Ascending aorta (tissue), 2 donors: Measurements from ENCODE around the gene PFDN6. TPM values are rescaled to one million over a fixed set of nuclear protein-coding genes. Genes with fewer than 3 reads are reported as not detected.
"Not testable (repeated sequence)": the region's sequence is repeated elsewhere in the genome, so short reads cannot be mapped to it uniquely, and the experiment has no call there.

Experiments
- DNase-seq, 2 donors: peaks; one replicate each; pipeline ENCODE4 v3.0.0-alpha.2; 2019; ENCODE audit warnings: low spot score in 2 of 2
- H3K27ac ChIP-seq, 2 donors: fragments of 200-600 bp; sonication (generic); one replicate each; pipeline ENCODE4 v1.5.1; 2016 to 2017; ENCODE audit warnings: mild to moderate bottlenecking in 1 of 2
- H3K27me3 ChIP-seq: fragments of 200-600 bp; sonication (generic); one replicate; pipeline ENCODE4 v1.5.1; 2017
- H3K36me3 ChIP-seq, 2 donors: fragments of 200-600 bp; sonication (generic); one replicate each; pipeline ENCODE4 v1.5.1; 2016
- H3K4me1 ChIP-seq, 2 donors: fragments of 200-600 bp; sonication (generic); one replicate each; pipeline ENCODE4 v1.5.1; 2016 to 2017; ENCODE audit warnings: mild to moderate bottlenecking in 1 of 2
- H3K4me3 ChIP-seq, 2 donors: fragments of 200-600 bp; sonication (generic); one replicate each; pipeline ENCODE4 v1.5.1; 2016 to 2017; ENCODE audit warnings: mild to moderate bottlenecking in 1 of 2
- H3K9me3 ChIP-seq, 2 donors: fragments of 200-600 bp; sonication (generic); one replicate each; pipeline ENCODE4 v1.5.1; 2016
- intact Hi-C: fragments of 100-400 bp; cut with DNase I; formaldehyde crosslinking; loops from one replicate; pipeline ENCODE4 v1.15.1; 2023
- total RNA-seq: library from RNA; depleted of rRNA; stranded (reverse); fragments of >200 nt; gene quantifications from one replicate; pipeline ENCODE4 v1.1.0, GENCODE V29; 2016
- TF ChIP-seq, protein P1 (sequence below), 3 experiments: fragments of 200-600 bp in 2 of 3; fragments of 450-650 bp in 1 of 3; sonication (generic) in 2 of 3; IDR thresholded peaks; one replicate each; pipeline ENCODE4 v1.5.1; 2016 to 2019; ENCODE audit warnings: antibody characterized with exemption in 3 of 3, mild to moderate bottlenecking in 1 of 3, moderate library complexity in 1 of 3

The PFDN6 gene
- total RNA-seq, 1 donor from 2014 or later: 11.3 TPM

GRCh38 chr6:33254591-33254990 lies 34.8 kb upstream of the PFDN6 start:
- peaks cover 6 to 23% of the 10 kb centered on the region in 2 donors for H3K36me3 ChIP-seq
- TF ChIP-seq, protein P1, sequence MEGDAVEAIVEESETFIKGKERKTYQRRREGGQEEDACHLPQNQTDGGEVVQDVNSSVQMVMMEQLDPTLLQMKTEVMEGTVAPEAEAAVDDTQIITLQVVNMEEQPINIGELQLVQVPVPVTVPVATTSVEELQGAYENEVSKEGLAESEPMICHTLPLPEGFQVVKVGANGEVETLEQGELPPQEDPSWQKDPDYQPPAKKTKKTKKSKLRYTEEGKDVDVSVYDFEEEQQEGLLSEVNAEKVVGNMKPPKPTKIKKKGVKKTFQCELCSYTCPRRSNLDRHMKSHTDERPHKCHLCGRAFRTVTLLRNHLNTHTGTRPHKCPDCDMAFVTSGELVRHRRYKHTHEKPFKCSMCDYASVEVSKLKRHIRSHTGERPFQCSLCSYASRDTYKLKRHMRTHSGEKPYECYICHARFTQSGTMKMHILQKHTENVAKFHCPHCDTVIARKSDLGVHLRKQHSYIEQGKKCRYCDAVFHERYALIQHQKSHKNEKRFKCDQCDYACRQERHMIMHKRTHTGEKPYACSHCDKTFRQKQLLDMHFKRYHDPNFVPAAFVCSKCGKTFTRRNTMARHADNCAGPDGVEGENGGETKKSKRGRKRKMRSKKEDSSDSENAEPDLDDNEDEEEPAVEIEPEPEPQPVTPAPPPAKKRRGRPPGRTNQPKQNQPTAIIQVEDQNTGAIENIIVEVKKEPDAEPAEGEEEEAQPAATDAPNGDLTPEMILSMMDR (IDR thresholded peaks at IDR 0.05): no peak
- intact Hi-C loops: no loop called here
- peaks cover 4 to 12% of the 10 kb centered on the region in 2 donors for H3K4me1 ChIP-seq
- no peaks in the 10 kb centered on the region for H3K27me3 ChIP-seq
- H3K27ac ChIP-seq: no peak overlapping the region
- DNase-seq: no peak
- H3K9me3 ChIP-seq: no peaks in the 10 kb centered on the region
- H3K4me3 ChIP-seq: no peak overlapping the region

- intact Hi-C loops: no loop called here
- H3K27ac ChIP-seq: no peak overlapping the region
- no peaks in the 10 kb centered on the region for H3K27me3 ChIP-seq
- no peak for DNase-seq
- peaks cover 26 to 39% of the 10 kb centered on the region in 2 donors for H3K36me3 ChIP-seq
- no peaks in the 10 kb centered on the region for H3K4me1 ChIP-seq
- H3K9me3 ChIP-seq: no peaks in the 10 kb centered on the region
- H3K4me3 ChIP-seq: no peak overlapping the region
- TF ChIP-seq, protein P1 (IDR thresholded peaks at IDR 0.05): no peak
Observed at GRCh38 chr6:33259032-33259431, 30.4 kb upstream of the PFDN6 start.

DNA sequence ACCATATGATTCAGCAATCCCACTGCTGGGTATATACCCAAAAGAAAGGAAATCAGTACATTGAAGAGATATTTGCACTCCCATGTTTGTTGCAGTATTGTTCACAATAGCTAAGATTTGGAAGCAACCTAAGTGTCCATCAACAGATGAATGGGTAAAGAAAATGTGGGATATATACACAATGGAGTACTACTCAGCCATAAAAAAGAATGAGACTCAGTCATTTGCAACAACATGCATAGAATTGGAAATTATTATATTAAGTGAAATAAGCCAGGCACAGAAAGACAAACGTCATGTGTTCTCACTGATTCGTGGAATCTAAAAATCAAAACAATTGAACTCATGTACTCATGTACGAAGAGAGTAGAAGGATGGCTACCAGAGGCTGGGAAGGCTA lies 26.9 kb upstream of the PFDN6 start:
- H3K4me1 ChIP-seq, H3K27me3 ChIP-seq, H3K27ac ChIP-seq, H3K9me3 ChIP-seq, intact Hi-C loops, H3K4me3 ChIP-seq, DNase-seq: not testable (repeated sequence)
- peaks cover 44 to 64% of the 10 kb centered on the region in 2 donors for H3K36me3 ChIP-seq

DNA sequence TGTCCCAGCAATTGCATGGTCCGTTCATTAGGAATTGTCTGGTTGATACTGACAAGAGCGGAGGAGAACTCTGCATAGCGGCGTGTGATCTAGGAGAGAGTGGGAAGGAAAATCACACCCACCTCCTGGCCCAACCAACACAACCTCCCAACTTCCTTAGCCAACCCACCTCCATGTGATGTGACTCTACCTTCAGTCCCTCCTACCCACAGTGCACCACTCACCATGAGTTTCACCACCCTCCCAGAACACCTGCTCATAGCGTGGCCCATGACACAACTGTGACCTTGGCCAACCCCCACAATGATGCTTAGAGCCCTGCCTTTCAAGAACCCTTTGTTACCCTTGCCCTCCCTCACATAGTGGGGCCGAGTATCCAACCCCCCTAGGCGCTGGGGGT lies 25.4 kb upstream of the PFDN6 start:
- Histone ChIP-seq H3K4me1 (no peaks in the 10 kb centered on the region), H3K36me3 (peaks cover 53 to 72% of the 10 kb centered on the region in 2 donors), H3K27ac (no peak overlapping the region), H3K4me3 (no peak overlapping the region), H3K27me3 (no peaks in the 10 kb centered on the region), H3K9me3 (no peaks in the 10 kb centered on the region)
- TF ChIP-seq, protein P1 (IDR thresholded peaks at IDR 0.05): no peak
- intact Hi-C loops: no loop called here
- DNase-seq: no peak

DNA sequence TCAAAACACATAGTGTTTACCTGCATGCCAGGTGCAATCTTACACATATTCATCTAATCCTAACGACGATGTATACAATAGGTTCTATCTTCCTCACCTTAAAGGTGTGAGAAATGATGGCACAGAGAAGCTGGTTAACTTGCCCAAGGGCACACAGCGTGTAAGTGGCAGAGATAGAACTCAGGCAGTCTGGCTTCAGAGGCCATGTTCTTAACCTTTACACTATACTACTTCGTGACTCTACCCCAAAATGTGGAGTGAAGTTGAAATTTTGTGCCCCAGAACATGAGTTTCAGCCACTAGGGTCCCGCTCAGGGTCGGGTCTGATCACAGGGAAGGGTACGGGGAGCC lies 18.3 kb upstream of the PFDN6 start:
- DNase-seq: no peak

DNA sequence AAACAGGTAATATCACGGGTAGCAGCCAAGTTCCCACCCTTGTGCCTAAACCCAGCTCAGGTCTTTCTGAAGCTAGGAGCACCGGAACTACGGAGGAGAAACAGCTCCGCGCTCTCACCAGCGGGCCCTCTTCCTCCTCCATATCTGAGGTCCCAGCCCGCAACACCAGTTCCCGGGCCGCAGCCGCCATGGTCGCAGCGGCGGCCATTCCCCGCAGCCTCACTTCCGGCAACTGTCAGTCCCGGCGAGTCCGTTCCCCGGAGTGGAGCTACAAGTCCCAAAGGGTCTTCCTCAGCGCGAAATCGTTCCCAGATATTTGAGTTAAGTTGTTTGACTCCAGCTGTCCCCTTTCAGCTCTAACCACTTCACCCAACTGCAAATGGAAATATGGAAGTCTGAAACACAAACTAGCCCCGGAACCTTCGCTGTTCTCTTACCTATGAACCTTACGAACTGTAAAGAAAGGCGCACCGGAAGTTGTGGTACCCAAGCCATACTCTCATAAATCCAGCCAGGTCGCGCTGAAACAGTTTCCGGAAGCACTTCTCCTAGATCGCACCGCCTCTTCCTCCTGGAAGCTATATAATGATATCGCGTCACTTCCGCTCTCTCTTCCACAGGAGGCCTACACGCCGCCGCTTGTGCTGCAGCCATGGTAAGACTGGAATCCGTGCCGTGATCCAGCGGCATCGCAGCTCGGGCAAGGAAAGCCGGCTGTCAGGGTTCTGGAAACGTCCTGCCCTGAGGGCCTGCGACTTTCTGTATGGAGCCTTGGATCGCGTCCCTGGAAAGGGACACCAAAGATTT lies 17.7 kb upstream of the PFDN6 start, which contains the start of the genes RPS18 and VPS52:
RPS18 (plus strand) TSS at position 608 of the 807 bp plus-strand sequence; CDS start at position 653, 45 bp downstream.
VPS52 (minus strand) TSS at position 409 of the 807 bp plus-strand sequence; CDS start at position 208, 201 bp downstream.
- H3K4me3 ChIP-seq: peak within 1 kb of the TSS; percentile 71 to 94
- intact Hi-C loops: loop anchor here (1.0 to 5.0 kb wide), 5 partner anchors 18 to 1369 kb away; partner anchors contain the start of genes CUTA, KIFC1, PFDN6 and WDR46
- H3K36me3 ChIP-seq: peaks cover 38 to 60% of the 10 kb centered on the region in 2 donors
- DNase-seq: peak; percentile 81 to 98
- TF ChIP-seq, protein P1 (IDR thresholded peaks at IDR 0.05): no peak
- peaks cover 9 to 42% of the 10 kb centered on the region in 2 donors for H3K4me1 ChIP-seq
- peak within 1 kb of the TSS; percentile 91 to 96 for H3K27ac ChIP-seq
- H3K9me3 ChIP-seq: no peaks in the 10 kb centered on the region
- H3K27me3 ChIP-seq: no peaks in the 10 kb centered on the region

More for the DNA sequence above, 18.3 kb upstream of the PFDN6 start:
- TF ChIP-seq, protein P1 (IDR thresholded peaks at IDR 0.05): no peak
- H3K27ac ChIP-seq: peak overlapping the region; percentile 91 to 96
- H3K36me3 ChIP-seq: peaks cover 43 to 63% of the 10 kb centered on the region in 2 donors
- peaks cover 3 to 36% of the 10 kb centered on the region in 2 donors for H3K4me1 ChIP-seq
- H3K9me3 ChIP-seq: no peaks in the 10 kb centered on the region
- H3K27me3 ChIP-seq: no peaks in the 10 kb centered on the region
- H3K4me3 ChIP-seq: peak overlapping the region; percentile 71 to 94
- intact Hi-C loops: loop anchor here (1.0 to 5.0 kb wide), 4 partner anchors 18 to 1369 kb away; partner anchors contain the start of genes CUTA, PFDN6, WDR46 and ZBTB12
